Posterior cingulate gyrus (tissue), 11 donors: ENCODE results near the gene PSD.

Experiments
- DNase-seq, 10 donors: peaks; one replicate each; pipeline versions ENCODE4 v3.0.0 to v3.0.0-alpha.2; 2020 to 2021; ENCODE audit warnings: mixed read lengths in 3 of 10
- intact Hi-C: fragments of 100-400 bp; cut with DNase I; formaldehyde crosslinking; loops from one replicate; pipeline ENCODE4 v1.15.1; 2023

PSD gene

GRCh38 chr10:102449321-102450123 lies 30.9 kb upstream of the PSD start:
- peak in 8 of 10 donors; percentile 56 to 95 (median 80) for DNase-seq
- intact Hi-C loops = no loop called here

GRCh38 chr10:102444851-102445250 lies 26.3 kb upstream of the PSD start:
- DNase-seq = no peak
- intact Hi-C loops = no loop called here

GRCh38 chr10:102438374-102438773 lies 19.8 kb upstream of the PSD start:
- peak in 1 of 10 donors; percentile 34 for DNase-seq
- intact Hi-C loops = no loop called here

- DNase-seq = no peak
- intact Hi-C loops = no loop called here
These were observed 18.9 kb upstream of the PSD start for GRCh38 chr10:102437515-102437914.

GRCh38 chr10:102436312-102436711 lies 17.7 kb upstream of the PSD start:
- intact Hi-C loops = no loop called here
- peak in 1 of 10 donors; percentile 11 for DNase-seq

GRCh38 chr10:102435529-102436233 lies 17.1 kb upstream of the PSD start:
- DNase-seq = peak in 2 of 10 donors; percentile 76 to 81
- intact Hi-C loops = no loop called here

- intact Hi-C loops = no loop called here
These were observed 16.5 kb upstream of the PSD start for GRCh38 chr10:102435133-102435497.

GRCh38 chr10:102434394-102435132 lies 16.0 kb upstream of the PSD start:
- intact Hi-C loops = no loop called here
- DNase-seq = peak in 1 of 10 donors; percentile 33

More at GRCh38 chr10:102435133-102435497, 16.5 kb upstream of the PSD start:
- peak in 1 of 10 donors; percentile 42 for DNase-seq

- intact Hi-C loops = no loop called here
- peak in 1 of 10 donors; percentile 59 for DNase-seq
These were observed 15.0 kb upstream of the PSD start for GRCh38 chr10:102433619-102434046.

GRCh38 chr10:102432162-102432950 lies 13.8 kb upstream of the PSD start, which contains the start of gene CUEDC2:
CUEDC2 (minus strand) TSS chr10:102432574; CDS start chr10:102425188, 7,386 bp downstream.
- intact Hi-C loops = loop anchor here (1.0 kb wide), 1 partner anchor 11 kb away; no protein-coding TSS in a partner anchor
- peak; percentile 94 to 100 (median 98) for DNase-seq

GRCh38 chr10:102431452-102432124 lies 13.0 kb upstream of the PSD start:
- no peak for DNase-seq
- intact Hi-C loops = loop anchor here (1.0 kb wide), 1 partner anchor 10 kb away; no protein-coding TSS in a partner anchor

- peak in 2 of 10 donors; percentile 14 to 55 for DNase-seq
- intact Hi-C loops = no loop called here
These were observed 10.9 kb upstream of the PSD start for GRCh38 chr10:102429468-102429867.

- intact Hi-C loops = no loop called here
These were observed 8.3 kb upstream of the PSD start for GRCh38 chr10:102426803-102427287.

GRCh38 chr10:102425444-102425843 lies 6.9 kb upstream of the PSD start:
- intact Hi-C loops = no loop called here
- no peak for DNase-seq

More at GRCh38 chr10:102426803-102427287, 8.3 kb upstream of the PSD start:
- peak in 1 of 10 donors; percentile 16 for DNase-seq

- intact Hi-C loops = loop anchor here (5.0 kb wide), 1 partner anchor 37 kb away; no protein-coding TSS in a partner anchor
- DNase-seq = no peak
These were observed 6.3 kb upstream of the PSD start for GRCh38 chr10:102424916-102425315.

GRCh38 chr10:102424145-102424544 lies 5.6 kb upstream of the PSD start:
- intact Hi-C loops = loop anchor here (5.0 kb wide), 1 partner anchor 38 kb away; no protein-coding TSS in a partner anchor
- no peak for DNase-seq

GRCh38 chr10:102423372-102423968 lies 4.9 kb upstream of the PSD start:
- intact Hi-C loops = loop anchor here (5.0 kb wide), 1 partner anchor 39 kb away; no protein-coding TSS in a partner anchor
- DNase-seq = peak in 1 of 10 donors; percentile 24

GRCh38 chr10:102422545-102423129 lies 4.1 kb upstream of the PSD start:
- peak; percentile 54 to 96 (median 79) for DNase-seq
- intact Hi-C loops = loop anchor here (1.0 to 5.0 kb wide), 2 partner anchors 28 to 40 kb away; no protein-coding TSS in a partner anchor
